ENCODE results near the gene DLG5. TPM values are rescaled to one million over a fixed set of nuclear protein-coding genes. Genes with fewer than 3 reads are reported as not detected.

The DLG5 gene
- total RNA-seq, 1 donor from 2014 or later = 64.5 TPM

- Mint-ChIP-seq H3K27ac (ENCODE audit: unreplicated experiment) (peak overlapping the region; percentile 75), H3K4me3 (ENCODE audit: unreplicated experiment) (peak overlapping the region; percentile 87)
- DNase-seq (ENCODE audit: low spot score) = no peak
These were observed 1.1 kb upstream of the DLG5 start for GRCh38 chr10:77927402-77928246.

DNA sequence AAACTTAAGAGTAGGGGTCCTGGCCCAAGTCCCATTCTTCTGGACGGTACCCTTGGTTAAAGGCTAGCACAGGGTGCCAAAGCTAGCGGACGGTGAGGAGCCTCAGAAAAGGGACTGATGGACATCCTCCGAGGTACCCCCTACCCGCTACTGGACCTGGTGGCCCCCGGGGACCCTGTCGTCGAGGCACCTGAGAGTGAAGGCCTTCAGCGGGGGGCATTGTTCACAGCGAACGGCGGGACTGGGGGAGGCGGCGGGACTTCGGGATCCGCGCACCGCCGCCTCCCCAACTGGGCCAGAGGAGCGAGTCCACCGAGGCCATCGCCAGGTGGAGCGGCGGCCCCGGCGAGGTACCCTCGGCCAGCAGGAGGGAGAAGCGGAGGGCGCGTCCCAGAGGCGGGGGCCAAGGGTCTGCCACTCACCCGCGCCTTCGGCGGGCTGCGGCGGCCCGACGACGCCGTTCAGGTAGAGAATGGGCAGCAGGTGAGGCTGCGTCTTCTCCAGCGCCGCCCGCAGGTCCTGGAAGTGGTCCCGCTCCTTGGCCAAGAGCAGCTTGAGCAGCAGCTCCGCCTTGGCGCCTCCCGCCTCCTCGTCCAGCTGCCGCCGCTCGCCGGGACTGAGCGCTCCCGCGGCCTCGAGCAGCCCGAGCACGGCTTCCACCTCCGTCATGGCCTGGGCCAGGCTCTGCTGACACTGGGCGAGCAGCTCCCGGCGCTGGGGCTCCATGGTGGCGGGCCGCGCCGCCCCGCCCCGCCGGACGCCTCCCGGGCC lies 575 bp downstream of the DLG5 start:
- Mint-ChIP-seq H3K27ac (ENCODE audit: unreplicated experiment) (peak overlapping the region; percentile 22), H3K27me3 (ENCODE audit: unreplicated experiment) (peaks cover 12% of the 10 kb centered on the region), H3K36me3 (ENCODE audit: low read depth, unreplicated experiment) (peaks cover 10% of the 10 kb centered on the region), H3K4me3 (ENCODE audit: unreplicated experiment) (peak overlapping the region; percentile 91), H3K4me1 (ENCODE audit: unreplicated experiment) (peaks cover 39% of the 10 kb centered on the region), H3K9me3 (ENCODE audit: unreplicated experiment) (no peaks in the 10 kb centered on the region)
- TF ChIP-seq, protein P1, sequence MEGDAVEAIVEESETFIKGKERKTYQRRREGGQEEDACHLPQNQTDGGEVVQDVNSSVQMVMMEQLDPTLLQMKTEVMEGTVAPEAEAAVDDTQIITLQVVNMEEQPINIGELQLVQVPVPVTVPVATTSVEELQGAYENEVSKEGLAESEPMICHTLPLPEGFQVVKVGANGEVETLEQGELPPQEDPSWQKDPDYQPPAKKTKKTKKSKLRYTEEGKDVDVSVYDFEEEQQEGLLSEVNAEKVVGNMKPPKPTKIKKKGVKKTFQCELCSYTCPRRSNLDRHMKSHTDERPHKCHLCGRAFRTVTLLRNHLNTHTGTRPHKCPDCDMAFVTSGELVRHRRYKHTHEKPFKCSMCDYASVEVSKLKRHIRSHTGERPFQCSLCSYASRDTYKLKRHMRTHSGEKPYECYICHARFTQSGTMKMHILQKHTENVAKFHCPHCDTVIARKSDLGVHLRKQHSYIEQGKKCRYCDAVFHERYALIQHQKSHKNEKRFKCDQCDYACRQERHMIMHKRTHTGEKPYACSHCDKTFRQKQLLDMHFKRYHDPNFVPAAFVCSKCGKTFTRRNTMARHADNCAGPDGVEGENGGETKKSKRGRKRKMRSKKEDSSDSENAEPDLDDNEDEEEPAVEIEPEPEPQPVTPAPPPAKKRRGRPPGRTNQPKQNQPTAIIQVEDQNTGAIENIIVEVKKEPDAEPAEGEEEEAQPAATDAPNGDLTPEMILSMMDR (IDR thresholded peaks at IDR 0.05; ENCODE audit: unreplicated experiment) = no peak
- DNase-seq (ENCODE audit: low spot score) = peak; percentile 48

More at GRCh38 chr10:77927402-77928246, 1.1 kb upstream of the DLG5 start:
- Mint-ChIP-seq H3K36me3 (ENCODE audit: low read depth, unreplicated experiment) (peaks cover 10% of the 10 kb centered on the region), H3K9me3 (ENCODE audit: unreplicated experiment) (no peaks in the 10 kb centered on the region), H3K4me1 (ENCODE audit: unreplicated experiment) (peaks cover 31% of the 10 kb centered on the region), H3K27me3 (ENCODE audit: unreplicated experiment) (peaks cover 15% of the 10 kb centered on the region)
- TF ChIP-seq, protein P1 (IDR thresholded peaks at IDR 0.05; ENCODE audit: unreplicated experiment) = no peak

DNA sequence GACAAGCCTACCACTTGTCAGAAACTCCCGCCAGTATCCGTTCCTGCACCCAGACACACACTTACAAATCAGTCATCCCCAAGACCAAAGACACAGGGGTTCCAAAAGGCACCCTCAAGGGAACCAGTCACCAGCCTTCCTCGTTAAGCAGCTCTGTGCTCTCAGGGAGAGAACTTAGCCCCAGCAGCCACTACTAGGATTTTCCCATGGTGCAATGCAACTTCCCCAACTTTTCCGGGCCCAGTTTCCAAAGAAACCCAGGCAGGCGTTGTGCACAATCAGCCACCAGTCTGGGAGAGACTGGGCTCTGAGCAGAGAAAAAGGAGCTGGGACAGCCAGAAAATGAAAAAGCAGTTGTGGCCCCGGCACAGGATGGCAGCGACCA lies 1.2 kb downstream of the DLG5 start:
- peak overlapping the region; percentile 91 for H3K4me3 Mint-ChIP-seq (ENCODE audit: unreplicated experiment)
- H3K4me1 Mint-ChIP-seq (ENCODE audit: unreplicated experiment) = peaks cover 41% of the 10 kb centered on the region
- peaks cover 12% of the 10 kb centered on the region for H3K27me3 Mint-ChIP-seq (ENCODE audit: unreplicated experiment)
- DNase-seq (ENCODE audit: low spot score) = no peak
- TF ChIP-seq, protein P1 (IDR thresholded peaks at IDR 0.05; ENCODE audit: unreplicated experiment) = no peak
- H3K9me3 Mint-ChIP-seq (ENCODE audit: unreplicated experiment) = no peaks in the 10 kb centered on the region
- H3K36me3 Mint-ChIP-seq (ENCODE audit: low read depth, unreplicated experiment) = peaks cover 10% of the 10 kb centered on the region
- H3K27ac Mint-ChIP-seq (ENCODE audit: unreplicated experiment) = peak overlapping the region; percentile 22

- H3K9me3 Mint-ChIP-seq (ENCODE audit: unreplicated experiment) = no peaks in the 10 kb centered on the region
- peaks cover 43% of the 10 kb centered on the region for H3K4me1 Mint-ChIP-seq (ENCODE audit: unreplicated experiment)
- no peak overlapping the region for H3K4me3 Mint-ChIP-seq (ENCODE audit: unreplicated experiment)
- TF ChIP-seq, protein P1 (IDR thresholded peaks at IDR 0.05; ENCODE audit: unreplicated experiment) = no peak
- peaks cover 5% of the 10 kb centered on the region for H3K27me3 Mint-ChIP-seq (ENCODE audit: unreplicated experiment)
- no peak for DNase-seq (ENCODE audit: low spot score)
- peaks cover 5% of the 10 kb centered on the region for H3K36me3 Mint-ChIP-seq (ENCODE audit: low read depth, unreplicated experiment)
- H3K27ac Mint-ChIP-seq (ENCODE audit: unreplicated experiment) = no peak overlapping the region
These were observed 3.9 kb downstream of the DLG5 start for GRCh38 chr10:77922566-77923179.

All from endothelial cell (in vitro differentiated cells).